Astrocyte (in vitro differentiated cells and primary cell): Measurements from ENCODE around the gene POMGNT1. TPM values are rescaled to one million over a fixed set of nuclear protein-coding genes. Genes with fewer than 3 reads are reported as not detected.

Source experiments
- DNase-seq: peaks from one replicate; pipeline ENCODE4 v3.0.0-alpha.2; 2010; ENCODE audit warnings: low read depth
- FAIRE-seq: peaks from 2 replicates; lab custom pipeline; 2011; peaks lifted over from hg19 to GRCh38; lab: Jason Lieb, UNC
- H2AFZ ChIP-seq: 2 replicates; pipeline ENCODE4 v1.6.0; 2012; ENCODE audit warnings: low read depth, low read length, inconsistent platforms
- H3K27ac ChIP-seq: 2 replicates; pipeline ENCODE4 v1.5.1; 2011; ENCODE audit warnings: low read depth, low read length, inconsistent platforms
- H3K27me3 ChIP-seq: 2 replicates; pipeline ENCODE4 v1.6.0; 2011; ENCODE audit warnings: low read length, inconsistent platforms; ENCODE audit not compliant: insufficient read depth
- H3K36me3 ChIP-seq: 2 replicates; pipeline ENCODE4 v1.5.1; 2011; ENCODE audit warnings: low read length, inconsistent platforms; ENCODE audit not compliant: insufficient read depth
- H3K4me1 ChIP-seq: 2 replicates; pipeline ENCODE4 v1.5.1; 2011; ENCODE audit warnings: low read length, inconsistent platforms; ENCODE audit not compliant: insufficient read depth
- H3K4me2 ChIP-seq: 2 replicates; pipeline ENCODE4 v1.6.0; 2012; ENCODE audit warnings: low read length, inconsistent platforms
- H3K4me3 ChIP-seq: 2 replicates; pipeline ENCODE4 v1.5.1; 2011; ENCODE audit warnings: low read depth, mild to moderate bottlenecking, low read length, inconsistent platforms; ENCODE audit not compliant: insufficient read depth
- H3K79me2 ChIP-seq: 2 replicates; pipeline ENCODE4 v1.6.0; 2012; ENCODE audit warnings: mild to moderate bottlenecking, low read length, inconsistent platforms; ENCODE audit not compliant: insufficient read depth
- H3K9ac ChIP-seq: 2 replicates; pipeline ENCODE4 v1.6.0; 2012; ENCODE audit warnings: mild to moderate bottlenecking, low read length, inconsistent platforms
- H3K9me3 ChIP-seq: 2 replicates; pipeline ENCODE4 v1.5.1; 2012; ENCODE audit warnings: low read depth, mild to moderate bottlenecking, low read length, inconsistent platforms; ENCODE audit not compliant: insufficient read depth
- H4K20me1 ChIP-seq: 2 replicates; pipeline ENCODE4 v1.6.0; 2012; ENCODE audit warnings: low read length, inconsistent platforms; ENCODE audit not compliant: insufficient read depth
- H3K27ac Mint-ChIP-seq: one replicate; pipeline ENCODE4 v1.8.0; 2021; ENCODE audit warnings: mild to moderate bottlenecking, mixed read lengths; ENCODE audit not compliant: unreplicated experiment
- H3K27me3 Mint-ChIP-seq: one replicate; pipeline ENCODE4 v1.8.0; 2021; ENCODE audit warnings: low read depth, mixed read lengths; ENCODE audit not compliant: unreplicated experiment
- H3K36me3 Mint-ChIP-seq: one replicate; pipeline ENCODE4 v1.8.0; 2021; ENCODE audit warnings: low read depth, mixed read lengths; ENCODE audit not compliant: unreplicated experiment
- H3K4me1 Mint-ChIP-seq: one replicate; pipeline ENCODE4 v1.8.0; 2021; ENCODE audit warnings: low read depth, mixed read lengths; ENCODE audit not compliant: unreplicated experiment
- H3K4me3 Mint-ChIP-seq: one replicate; pipeline ENCODE4 v1.8.0; 2021; ENCODE audit warnings: mild to moderate bottlenecking, moderate library complexity, mixed read lengths; ENCODE audit not compliant: unreplicated experiment
- H3K9me3 Mint-ChIP-seq: one replicate; pipeline ENCODE4 v1.8.0; 2021; ENCODE audit warnings: mild to moderate bottlenecking, mixed read lengths; ENCODE audit not compliant: unreplicated experiment
- CTCF ChIP-seq: IDR thresholded peaks from 2 replicates; pipeline ENCODE4 v1.5.1; 2011; ENCODE audit warnings: low read depth, mild to moderate bottlenecking, inconsistent platforms, low read length, moderate library complexity; ENCODE audit not compliant: insufficient read depth
- EZH2 ChIP-seq: IDR thresholded peaks from 2 replicates; pipeline ENCODE4 v1.6.1; 2012; ENCODE audit warnings: mild to moderate bottlenecking, low read length, inconsistent platforms; ENCODE audit not compliant: insufficient read depth
- total RNA-seq: library from RNA; stranded (reverse); gene quantifications from 2 replicates; pipeline ENCODE4 v1.2.1, GENCODE V29; 2021

The POMGNT1 gene
- total RNA-seq, 1 donor from 2014 or later: 55.1 TPM

GRCh38 chr1:46192171-46192570 is 6.1 kb downstream of the POMGNT1 start:
- Mint-ChIP-seq H3K4me3 (no peak overlapping the region), H3K9me3 (no peaks in the 10 kb centered on the region), H3K27me3 (no peaks in the 10 kb centered on the region), H3K27ac (no peak overlapping the region), H3K4me1 (no peaks in the 10 kb centered on the region), H3K36me3 (peaks cover 26% of the 10 kb centered on the region)
- H3K4me2 ChIP-seq: no peak overlapping the region
- no peaks in the 10 kb centered on the region for H3K27me3 ChIP-seq
- peaks cover 11% of the 10 kb centered on the region for H3K4me1 ChIP-seq
- FAIRE-seq (no peak), DNase-seq (no peak)
- peaks cover 12% of the 10 kb centered on the region for H3K36me3 ChIP-seq
- H3K9me3 ChIP-seq: no peaks in the 10 kb centered on the region
- no peak overlapping the region for H3K4me3 ChIP-seq
- H2AFZ ChIP-seq: no peak overlapping the region
- peaks cover 7% of the 10 kb centered on the region for H3K79me2 ChIP-seq
- no peaks in the 10 kb centered on the region for H4K20me1 ChIP-seq
- no peak overlapping the region for H3K9ac ChIP-seq
- H3K27ac ChIP-seq: no peak overlapping the region
- TF ChIP-seq CTCF (no peak), EZH2 (no peak)

- Histone ChIP-seq H3K27ac (peak overlapping the region; percentile 21), H3K9me3 (no peaks in the 10 kb centered on the region), H3K79me2 (no peaks in the 10 kb centered on the region), H3K36me3 (peaks cover 12% of the 10 kb centered on the region), H3K27me3 (no peaks in the 10 kb centered on the region), H3K4me2 (no peak overlapping the region), H3K4me1 (peaks cover 11% of the 10 kb centered on the region), H3K9ac (no peak overlapping the region), H3K4me3 (no peak overlapping the region), H4K20me1 (no peaks in the 10 kb centered on the region), H2AFZ (no peak overlapping the region)
- H3K9me3 Mint-ChIP-seq: no peaks in the 10 kb centered on the region
- peaks cover 22% of the 10 kb centered on the region for H3K36me3 Mint-ChIP-seq
- peak overlapping the region; percentile 54 for H3K4me3 Mint-ChIP-seq
- FAIRE-seq (no peak), DNase-seq (no peak)
- H3K27me3 Mint-ChIP-seq: no peaks in the 10 kb centered on the region
- TF ChIP-seq CTCF: no peak
- no peak overlapping the region for H3K27ac Mint-ChIP-seq
- H3K4me1 Mint-ChIP-seq: no peaks in the 10 kb centered on the region
These were observed 7.1 kb downstream of the POMGNT1 start for GRCh38 chr1:46191033-46191701.

GRCh38 chr1:46190539-46190938 is 7.7 kb downstream of the POMGNT1 start:
- Mint-ChIP-seq H3K36me3 (peaks cover 20% of the 10 kb centered on the region), H3K9me3 (no peaks in the 10 kb centered on the region), H3K4me3 (peak overlapping the region; percentile 54), H3K4me1 (no peaks in the 10 kb centered on the region), H3K27ac (no peak overlapping the region), H3K27me3 (no peaks in the 10 kb centered on the region)
- FAIRE-seq (no peak), DNase-seq (no peak)
- Histone ChIP-seq H3K36me3 (peaks cover 12% of the 10 kb centered on the region), H3K27ac (no peak overlapping the region), H2AFZ (no peak overlapping the region), H3K4me1 (peaks cover 11% of the 10 kb centered on the region), H3K9me3 (no peaks in the 10 kb centered on the region), H3K27me3 (no peaks in the 10 kb centered on the region), H3K9ac (no peak overlapping the region), H3K4me3 (no peak overlapping the region), H4K20me1 (no peaks in the 10 kb centered on the region), H3K79me2 (no peaks in the 10 kb centered on the region), H3K4me2 (no peak overlapping the region)
- TF ChIP-seq CTCF (no peak), EZH2 (no peak)
